Mammary epithelial cell (primary cell): ENCODE results near the gene MPZL1.

ENCODE experiments used
- EZH2 ChIP-seq: IDR thresholded peaks from 2 replicates; pipeline ENCODE4 v1.6.1; 2012; ENCODE audit warnings: low read length, inconsistent platforms, borderline replicate concordance
- TF ChIP-seq, protein P1 (sequence below), 2 donors: IDR thresholded peaks in 1 of 2; conservative IDR thresholded peaks in 1 of 2; 2 replicates each; pipeline ENCODE4 v1.5.1; 2011 to 2012; ENCODE audit warnings: inconsistent platforms in 2 of 2, low read length in 2 of 2, mild to moderate bottlenecking in 2 of 2, control low read depth in 1 of 2, low read depth in 1 of 2; ENCODE audit not compliant: insufficient read depth in 1 of 2; ENCODE audit errors: extremely low read depth in 1 of 2

DNA sequence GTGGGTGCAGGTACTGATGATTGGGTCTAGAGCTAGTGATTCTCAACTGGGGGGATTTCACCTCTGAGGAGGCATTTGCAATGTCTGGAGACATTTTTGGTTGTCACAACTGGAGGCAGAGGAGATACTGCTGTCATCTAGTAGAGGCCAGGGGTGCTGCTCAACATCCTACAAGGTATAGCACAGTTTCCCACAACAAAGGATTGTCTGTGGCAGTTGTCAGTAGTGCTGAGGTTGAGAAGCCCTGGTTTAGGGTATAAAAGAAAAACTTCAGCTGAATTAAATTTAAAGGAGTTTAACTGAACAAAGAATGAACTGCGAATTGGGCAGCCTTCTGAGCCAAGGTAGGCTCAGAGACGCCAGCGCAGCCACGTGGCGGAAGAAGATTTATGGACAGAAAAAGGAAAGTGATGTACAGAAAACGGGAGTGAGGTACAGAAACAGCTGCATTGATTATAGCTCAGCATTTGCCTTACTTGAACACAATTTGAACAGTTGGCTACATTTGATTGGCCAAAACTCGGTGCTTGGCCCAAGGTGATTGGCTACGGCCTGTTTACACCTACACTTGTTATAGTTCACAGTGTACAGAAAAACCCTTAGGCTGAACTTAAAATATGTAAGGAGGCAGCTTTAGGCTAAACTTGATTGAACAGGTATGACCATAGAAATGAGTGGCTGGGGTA lies 40.4 kb downstream of the MPZL1 start:
- TF ChIP-seq, protein P1, sequence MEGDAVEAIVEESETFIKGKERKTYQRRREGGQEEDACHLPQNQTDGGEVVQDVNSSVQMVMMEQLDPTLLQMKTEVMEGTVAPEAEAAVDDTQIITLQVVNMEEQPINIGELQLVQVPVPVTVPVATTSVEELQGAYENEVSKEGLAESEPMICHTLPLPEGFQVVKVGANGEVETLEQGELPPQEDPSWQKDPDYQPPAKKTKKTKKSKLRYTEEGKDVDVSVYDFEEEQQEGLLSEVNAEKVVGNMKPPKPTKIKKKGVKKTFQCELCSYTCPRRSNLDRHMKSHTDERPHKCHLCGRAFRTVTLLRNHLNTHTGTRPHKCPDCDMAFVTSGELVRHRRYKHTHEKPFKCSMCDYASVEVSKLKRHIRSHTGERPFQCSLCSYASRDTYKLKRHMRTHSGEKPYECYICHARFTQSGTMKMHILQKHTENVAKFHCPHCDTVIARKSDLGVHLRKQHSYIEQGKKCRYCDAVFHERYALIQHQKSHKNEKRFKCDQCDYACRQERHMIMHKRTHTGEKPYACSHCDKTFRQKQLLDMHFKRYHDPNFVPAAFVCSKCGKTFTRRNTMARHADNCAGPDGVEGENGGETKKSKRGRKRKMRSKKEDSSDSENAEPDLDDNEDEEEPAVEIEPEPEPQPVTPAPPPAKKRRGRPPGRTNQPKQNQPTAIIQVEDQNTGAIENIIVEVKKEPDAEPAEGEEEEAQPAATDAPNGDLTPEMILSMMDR (conservative IDR thresholded peaks at IDR 0.05 in 1 of 2, IDR thresholded peaks at IDR 0.05 in 1 of 2; ENCODE audit: extremely low read depth in 1 of 2, insufficient read depth in 1 of 2, low read depth in 1 of 2, low read length in 2 of 2) = no peak
- no peak for TF ChIP-seq EZH2
